NOMO-1 treated with dmso at 0.1 percent for 144 hours (cell line): Measurements from ENCODE around the gene SOAT1.
A peak's percentile ranks its signal among the peaks of the same experiment; 100 is the strongest.

Experiments
- DNase-seq: peaks from one replicate; lab custom pipeline; 2025; ENCODE audit not compliant: unreplicated experiment; lab: John Stamatoyannopoulos, UW

The SOAT1 gene

GRCh38 chr1:179303200-179303785 is 9.7 kb downstream of the SOAT1 start:
- DNase-seq: no peak

- DNase-seq: no peak
Measured at GRCh38 chr1:179305450-179305849, 11.9 kb downstream of the SOAT1 start.

- DNase-seq: no peak
Measured at GRCh38 chr1:179310291-179310690, 16.7 kb downstream of the SOAT1 start.

- DNase-seq: no peak
Measured at GRCh38 chr1:179310721-179311120, 17.1 kb downstream of the SOAT1 start.

GRCh38 chr1:179311149-179311700 is 17.6 kb downstream of the SOAT1 start:
- no peak for DNase-seq

- DNase-seq: no peak
Measured at GRCh38 chr1:179313004-179313403, 19.4 kb downstream of the SOAT1 start.

- DNase-seq: no peak
Measured at GRCh38 chr1:179314928-179315327, 21.3 kb downstream of the SOAT1 start.

DNA sequence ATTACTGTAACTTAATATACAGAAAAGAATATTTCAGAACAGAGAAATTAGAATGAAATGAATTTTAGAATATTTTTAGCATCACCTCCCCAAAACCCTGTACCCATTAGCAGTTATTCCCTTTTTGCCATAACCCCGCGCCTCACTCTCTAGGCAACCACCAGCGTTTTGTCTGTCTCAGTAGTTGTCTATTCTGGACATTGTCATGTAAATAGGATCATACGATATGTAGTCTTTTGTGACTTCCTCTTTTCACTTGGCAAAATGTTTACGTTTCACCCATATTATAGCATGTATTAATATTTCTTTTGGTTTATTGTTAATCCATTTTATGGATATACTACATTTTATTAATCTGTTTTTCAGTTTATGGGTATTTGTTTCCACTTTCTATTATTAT is 24.9 kb downstream of the SOAT1 start:
- no peak for DNase-seq

DNA sequence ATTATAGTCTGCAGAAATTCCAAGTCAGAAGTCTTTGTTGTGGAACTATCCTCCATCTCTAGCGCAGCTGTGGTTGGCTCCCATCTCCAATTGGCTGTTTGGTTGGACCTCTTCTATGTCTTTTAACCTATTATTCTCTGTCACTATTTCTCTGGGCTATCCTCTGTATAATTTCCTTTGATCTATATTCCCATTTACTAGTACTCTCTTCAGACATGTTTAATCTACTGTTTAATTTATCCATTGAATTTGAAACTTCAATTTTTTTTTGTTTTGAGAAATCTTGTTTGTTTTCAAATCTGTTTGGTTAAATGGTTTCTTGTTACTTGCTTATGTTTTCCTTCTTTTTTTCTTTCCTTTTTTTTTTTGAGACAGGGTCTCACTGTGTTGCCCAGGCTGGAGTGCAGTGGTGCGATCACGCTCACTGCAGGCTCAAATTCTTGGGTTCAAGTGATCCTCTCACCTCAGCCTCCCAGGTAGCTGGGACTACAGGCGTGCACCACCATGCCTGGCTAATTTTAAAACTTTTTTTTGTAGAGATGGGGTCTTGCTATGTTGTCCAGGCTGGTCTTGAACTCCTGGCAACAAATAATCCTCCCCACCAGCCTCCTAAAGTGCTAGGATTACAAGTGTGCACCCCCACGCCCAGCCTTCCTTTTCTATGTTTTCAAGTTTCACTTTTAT is 28.1 kb downstream of the SOAT1 start:
- no peak for DNase-seq

DNA sequence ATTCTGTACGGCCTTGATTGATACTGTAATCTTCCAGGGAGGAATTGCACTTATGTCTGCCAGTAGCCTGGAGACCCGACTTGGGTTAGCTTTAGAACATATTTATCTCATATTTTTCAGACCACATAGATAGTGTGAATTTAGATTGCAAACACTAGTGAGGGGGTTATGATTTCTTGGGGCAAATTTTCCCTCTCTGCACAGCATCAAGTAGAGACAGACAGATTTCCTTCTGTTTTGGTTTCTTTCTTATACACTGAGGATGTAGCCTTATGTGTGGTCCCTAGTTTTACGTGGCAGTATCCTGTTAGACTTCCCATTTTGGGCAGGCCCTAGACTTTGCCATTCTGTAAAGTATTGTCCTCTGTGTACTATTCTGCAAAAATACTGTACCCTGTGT is 29.0 kb downstream of the SOAT1 start:
- DNase-seq: no peak

DNA sequence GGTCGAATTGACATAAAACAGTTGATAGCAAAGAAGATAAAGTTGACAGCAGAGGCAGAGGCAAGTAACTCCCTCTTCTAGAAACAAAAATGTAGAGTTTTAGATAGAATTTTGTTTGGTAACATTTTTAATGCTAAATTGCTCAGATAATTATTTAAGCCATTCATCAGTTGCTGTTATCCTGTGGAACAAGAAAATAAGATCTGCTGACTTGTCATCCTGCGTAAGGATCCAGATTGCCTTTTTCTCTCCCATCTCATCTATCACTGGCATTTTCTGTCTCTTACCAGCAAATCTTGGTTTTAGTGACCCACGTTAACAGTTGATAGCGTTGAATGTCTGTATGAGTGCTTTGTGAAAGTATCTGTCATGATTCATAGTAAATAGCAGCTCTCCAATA is 29.8 kb downstream of the SOAT1 start:
- no peak for DNase-seq

- no peak for DNase-seq
Measured at GRCh38 chr1:179325836-179326235, 32.2 kb downstream of the SOAT1 start.

DNA sequence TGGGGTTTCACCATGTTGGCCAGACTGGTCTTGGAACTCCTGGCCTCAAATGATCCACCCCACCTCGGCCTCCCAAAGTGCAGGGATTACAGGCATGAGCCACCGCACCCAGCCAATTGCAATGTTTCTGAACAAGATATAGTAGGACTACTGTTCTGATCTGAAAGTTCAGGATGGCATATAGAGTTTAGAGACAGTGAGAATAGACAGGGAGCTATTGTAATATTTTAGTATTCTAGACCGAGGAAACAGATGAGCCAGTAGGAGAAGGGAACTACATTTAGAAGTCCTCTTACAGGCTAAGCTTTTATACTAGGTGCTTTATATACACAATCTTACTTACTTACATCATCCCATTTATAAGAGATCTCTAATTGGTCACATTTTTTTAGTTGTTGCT is 33.1 kb downstream of the SOAT1 start:
- DNase-seq: no peak

DNA sequence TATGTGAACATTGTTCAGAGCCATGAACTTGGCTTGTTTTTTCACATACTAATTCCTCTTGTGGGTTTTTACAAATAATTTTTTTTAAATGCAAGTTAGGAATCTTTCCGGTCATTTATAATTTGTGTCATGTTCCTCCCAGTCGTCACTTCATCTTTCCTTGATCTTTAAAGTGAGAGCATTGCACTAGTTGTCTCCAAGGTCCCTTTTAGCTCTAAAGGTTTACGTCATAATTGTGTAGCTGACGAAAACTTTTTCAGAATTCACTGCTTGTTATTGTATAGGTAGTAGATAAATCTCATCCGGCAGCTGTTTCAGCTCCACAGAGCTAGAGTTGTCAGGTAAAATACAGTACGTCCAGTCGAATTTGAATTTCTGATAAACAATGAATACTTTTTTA is 33.6 kb downstream of the SOAT1 start:
- no peak for DNase-seq

DNA sequence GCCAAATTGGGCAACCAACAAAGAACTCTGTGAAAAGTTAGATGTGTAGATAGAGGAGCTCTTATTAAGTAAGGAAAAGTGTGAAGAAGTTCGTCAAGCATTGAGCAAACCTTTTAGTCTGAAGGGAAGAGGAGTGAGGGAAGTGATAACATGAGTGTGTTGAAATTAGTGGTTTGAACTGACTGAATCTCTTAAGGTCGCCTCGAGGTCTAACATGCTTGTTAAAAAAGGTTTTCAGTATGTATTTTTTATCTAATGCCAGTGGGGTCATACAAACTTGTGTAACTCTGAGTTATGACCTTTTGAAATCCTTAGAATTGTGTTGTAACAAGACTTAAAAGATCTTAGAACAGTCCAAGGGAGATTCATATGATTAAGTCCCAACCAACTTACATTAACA is 34.1 kb downstream of the SOAT1 start:
- DNase-seq: peak; percentile 91

- DNase-seq: no peak
Measured at GRCh38 chr1:179329862-179330261, 36.3 kb downstream of the SOAT1 start.

- no peak for DNase-seq
Measured at GRCh38 chr1:179334440-179334839, 40.8 kb downstream of the SOAT1 start.

- DNase-seq: no peak
Measured at GRCh38 chr1:179337288-179337687, 43.7 kb downstream of the SOAT1 start.

DNA sequence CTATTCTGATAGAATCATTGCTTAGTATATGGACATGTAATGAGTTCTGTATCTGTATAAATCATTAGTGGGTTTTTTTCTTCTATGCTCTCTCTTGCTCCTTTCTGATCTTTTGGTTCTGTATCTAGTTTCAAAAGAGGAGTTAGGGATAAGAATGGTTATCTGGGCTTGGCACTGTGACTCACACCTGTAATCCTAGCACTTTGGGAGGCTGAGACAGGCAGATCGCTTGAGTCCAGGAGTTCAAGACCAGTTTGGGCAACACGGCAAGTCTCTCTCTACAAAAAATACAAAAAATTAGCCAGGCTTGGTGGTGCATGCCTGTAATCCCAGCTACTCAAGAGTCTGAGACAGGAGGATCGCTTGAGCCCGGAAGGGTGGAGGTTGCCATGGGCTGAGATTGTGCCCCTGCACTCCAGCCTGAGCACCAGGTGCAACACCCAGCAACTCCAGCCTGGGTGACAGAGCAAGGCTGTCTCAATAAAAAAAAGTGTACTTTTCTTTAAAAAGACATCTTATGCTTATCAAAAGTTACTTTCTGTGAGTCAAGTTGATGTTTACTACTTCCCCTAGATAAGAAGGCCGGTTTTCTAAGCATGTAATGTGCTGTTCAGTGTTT is 44.5 kb downstream of the SOAT1 start:
- no peak for DNase-seq

DNA sequence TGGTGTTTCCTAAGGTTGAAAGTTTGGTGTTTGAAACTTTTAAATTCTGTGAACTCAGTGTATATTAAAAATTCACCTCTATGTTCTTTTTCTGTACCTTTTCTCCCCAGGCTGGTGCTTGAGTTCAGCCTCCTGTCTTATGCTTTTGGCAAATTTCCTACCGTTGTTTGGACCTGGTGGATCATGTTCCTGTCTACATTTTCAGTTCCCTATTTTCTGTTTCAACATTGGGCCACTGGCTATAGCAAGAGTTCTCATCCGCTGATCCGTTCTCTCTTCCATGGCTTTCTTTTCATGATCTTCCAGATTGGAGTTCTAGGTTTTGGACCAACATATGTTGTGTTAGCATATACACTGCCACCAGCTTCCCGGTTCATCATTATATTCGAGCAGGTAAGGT is 47.3 kb downstream of the SOAT1 start:
- peak; percentile 18 for DNase-seq

DNA sequence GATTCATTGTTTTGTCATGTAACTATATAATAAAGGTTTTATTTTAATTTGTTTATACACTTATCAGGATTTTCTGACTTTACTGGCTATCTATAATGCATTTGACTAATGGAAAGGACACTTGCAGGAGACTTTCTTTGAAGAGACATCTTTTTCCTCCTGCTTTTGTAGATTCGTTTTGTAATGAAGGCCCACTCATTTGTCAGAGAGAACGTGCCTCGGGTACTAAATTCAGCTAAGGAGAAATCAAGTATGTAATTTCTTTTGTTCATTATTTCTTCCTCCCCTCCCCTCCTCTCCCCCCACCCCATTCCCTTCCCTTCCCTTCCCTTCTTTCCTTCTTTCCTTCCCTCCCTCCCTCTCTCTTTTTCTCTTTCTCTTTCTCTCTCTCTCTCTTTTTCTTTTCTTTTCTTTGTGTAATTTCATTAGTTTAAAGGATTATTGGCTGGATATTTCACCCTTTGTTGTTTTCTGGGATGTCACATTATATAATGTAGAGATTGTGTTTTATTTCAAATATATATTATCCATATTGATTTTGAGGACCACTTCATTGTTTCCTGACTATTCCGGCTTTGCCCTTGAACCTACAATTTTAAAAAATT is 48.4 kb downstream of the SOAT1 start:
- DNase-seq: no peak
